Sciatic nerve (tissue), 2 donors: ENCODE data around the gene WNT5B. TPM values are rescaled to one million over a fixed set of nuclear protein-coding genes. Genes with fewer than 3 reads are reported as not detected.

ENCODE experiments used
- ATAC-seq: fragments of 200-7000 bp; cut with Tn5 transposase; one replicate; pipeline ENCODE4 v1.9.1; 2020; ENCODE audit warnings: mild to moderate bottlenecking, moderate library complexity
- DNase-seq: peaks from one replicate; pipeline ENCODE4 v3.0.0-alpha.2; 2020; ENCODE audit warnings: low spot score
- intact Hi-C: fragments of 100-400 bp; cut with DNase I; formaldehyde crosslinking; loops from one replicate; pipeline ENCODE4 v1.14.2; 2022
- total RNA-seq: library from RNA; stranded (reverse); fragmentation: NEBNext Ultra II Directional; extraction: Animal tissue kit (Norgen Biotek cat#: 25700); gene quantifications from one replicate; pipeline ENCODE4 v1.2.1, GENCODE V29; 2021
- donor health status: DM: no; HTN: no; CAD: no.
- donor health status: DM: no; HTN: no; CAD: no.

Gene WNT5B
- total RNA-seq, 1 donor from 2014 or later = 10.6 TPM

- DNase-seq (no peak), ATAC-seq (no peak)
- intact Hi-C loops = no loop called here
These were observed 12.6 kb upstream of the WNT5B start for GRCh38 chr12:1616233-1617066.

DNA sequence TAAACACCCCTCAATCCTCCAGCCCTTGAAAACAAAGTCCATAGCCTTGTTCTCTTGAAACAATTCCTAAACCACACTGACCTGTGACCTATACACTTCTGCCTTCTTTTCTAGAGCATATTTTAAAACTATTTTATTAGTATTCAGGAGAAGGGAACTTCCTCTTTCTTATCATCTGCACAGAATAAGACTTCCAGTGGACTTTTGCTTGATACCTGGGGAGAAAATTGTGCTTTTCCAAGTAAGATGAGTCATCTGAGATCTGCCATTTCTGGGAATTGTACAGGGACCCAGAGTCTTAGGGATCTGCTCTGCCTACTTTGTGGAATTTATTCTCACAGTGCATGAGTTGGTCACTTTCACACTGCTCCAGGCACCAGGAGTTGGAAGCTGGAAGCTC is 10.5 kb upstream of the WNT5B start:
- intact Hi-C loops = no loop called here
- peak; percentile 21 for ATAC-seq
- no peak for DNase-seq

GRCh38 chr12:1619159-1619558 is 9.9 kb upstream of the WNT5B start:
- no peak for DNase-seq
- intact Hi-C loops = no loop called here
- no peak for ATAC-seq

- intact Hi-C loops = no loop called here
- no peak for DNase-seq
- ATAC-seq = peak; percentile 68
These were observed 9.4 kb upstream of the WNT5B start for GRCh38 chr12:1619587-1619986.

DNA sequence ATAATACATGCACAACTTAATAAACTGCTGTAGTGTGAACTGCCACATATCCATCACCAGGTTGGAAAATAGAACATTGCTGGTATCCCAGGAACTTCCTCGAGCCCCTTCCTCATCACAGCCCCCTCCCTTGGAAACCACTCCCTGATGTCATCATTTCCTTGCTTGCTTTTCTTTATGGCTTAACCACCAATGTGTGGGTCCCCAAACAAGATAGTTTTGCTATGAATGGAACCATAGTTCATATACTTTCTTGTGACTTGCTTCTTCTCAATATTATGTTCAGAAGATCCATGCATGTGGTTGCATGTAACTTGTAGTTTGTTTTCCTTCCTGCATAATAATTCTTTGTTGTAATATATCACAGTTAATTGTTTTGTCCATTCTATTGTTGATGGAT is 8.9 kb upstream of the WNT5B start:
- intact Hi-C loops = no loop called here
- DNase-seq (no peak), ATAC-seq (no peak)

DNA sequence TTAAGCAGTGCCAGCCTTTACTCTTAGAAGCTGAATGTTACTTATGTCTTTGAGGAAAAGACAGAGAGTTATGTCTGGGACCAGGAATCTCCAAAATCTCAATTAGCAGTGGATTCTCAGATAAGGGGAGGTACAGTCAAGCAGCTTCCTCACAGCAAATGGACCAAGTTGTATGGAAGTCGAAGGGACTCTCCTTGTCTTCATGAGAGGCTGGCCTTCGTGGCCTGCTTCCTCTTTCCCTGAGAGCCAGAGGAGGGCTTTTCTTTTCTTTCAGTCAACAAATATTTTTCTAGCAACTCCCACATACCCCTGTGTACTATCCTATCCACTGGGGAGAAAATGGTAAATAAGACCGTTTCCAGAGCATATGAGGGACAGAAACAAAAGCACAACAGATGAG is 6.6 kb upstream of the WNT5B start:
- no peak for ATAC-seq
- intact Hi-C loops = no loop called here
- no peak for DNase-seq

- intact Hi-C loops = loop anchor here (10.0 kb wide), 1 partner anchor 305 kb away; no protein-coding TSS in a partner anchor
- DNase-seq (peak; percentile 68), ATAC-seq (peak; percentile 3)
These were observed 504 bp downstream of the WNT5B start for GRCh38 chr12:1629338-1630132.

- peak; percentile 33 for ATAC-seq
- intact Hi-C loops = loop anchor here (10.0 kb wide), 1 partner anchor 305 kb away; no protein-coding TSS in a partner anchor
- peak; percentile 73 for DNase-seq
These were observed 1.2 kb downstream of the WNT5B start for GRCh38 chr12:1630133-1630826.

GRCh38 chr12:1630827-1631591 is 2.0 kb downstream of the WNT5B start:
- peak; percentile 75 for ATAC-seq
- peak; percentile 71 for DNase-seq
- intact Hi-C loops = loop anchor here (10.0 kb wide), 1 partner anchor 304 kb away; no protein-coding TSS in a partner anchor

DNA sequence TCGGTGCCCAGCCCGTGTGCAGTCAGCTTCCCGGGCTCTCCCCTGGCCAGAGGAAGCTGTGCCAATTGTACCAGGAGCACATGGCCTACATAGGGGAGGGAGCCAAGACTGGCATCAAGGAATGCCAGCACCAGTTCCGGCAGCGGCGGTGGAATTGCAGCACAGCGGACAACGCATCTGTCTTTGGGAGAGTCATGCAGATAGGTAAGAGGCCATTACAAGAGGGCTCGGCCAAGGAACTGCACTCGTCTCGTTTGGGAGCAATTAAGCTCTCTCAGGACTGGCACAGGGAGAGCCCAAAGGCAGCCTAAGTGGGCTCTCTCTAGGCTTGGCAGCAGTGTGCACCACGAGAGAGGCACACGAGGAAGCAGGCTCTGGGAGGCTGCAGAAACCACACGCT is 3.7 kb downstream of the WNT5B start:
- ATAC-seq = no peak
- DNase-seq = no peak
- intact Hi-C loops = loop anchor here (10.0 kb wide), 1 partner anchor 302 kb away; no protein-coding TSS in a partner anchor

GRCh38 chr12:1633459-1633858 is 4.4 kb downstream of the WNT5B start:
- intact Hi-C loops = loop anchor here (10.0 kb wide), 1 partner anchor 301 kb away; no protein-coding TSS in a partner anchor
- ATAC-seq (peak; percentile 14), DNase-seq (no peak)

- no peak for DNase-seq
- intact Hi-C loops = loop anchor here (10.0 kb wide), 1 partner anchor 301 kb away; no protein-coding TSS in a partner anchor
- no peak for ATAC-seq
These were observed 5.1 kb downstream of the WNT5B start for GRCh38 chr12:1634149-1634548.

DNA sequence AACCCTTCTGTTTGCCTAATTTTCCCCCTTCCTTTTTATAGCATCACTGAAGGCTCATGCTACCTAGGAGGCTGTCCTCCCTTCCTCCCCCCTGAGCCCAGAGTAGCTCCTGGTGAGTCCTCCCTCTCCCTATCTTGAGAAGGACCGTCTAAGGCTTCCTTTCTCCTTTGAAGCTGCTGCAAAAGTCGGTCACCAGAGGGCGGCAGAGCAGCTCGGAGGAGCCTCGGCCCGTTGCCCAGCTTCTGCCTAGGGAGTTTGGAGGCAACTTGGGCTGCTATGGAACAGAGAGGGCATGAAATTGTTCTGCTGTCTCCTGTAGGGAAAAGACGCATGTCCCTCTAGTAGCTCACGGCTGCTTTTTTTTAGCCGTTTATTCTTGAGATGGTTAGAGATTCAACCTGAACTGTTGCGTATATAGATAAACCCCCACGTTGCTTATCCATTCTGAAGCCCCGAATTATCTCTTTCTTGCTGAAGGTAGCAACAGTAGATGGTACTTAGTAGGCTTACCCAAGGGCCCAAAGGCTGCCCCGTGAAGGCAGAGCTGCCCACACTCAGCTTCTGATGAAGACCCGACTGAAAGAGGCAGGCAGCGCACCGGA is 5.7 kb downstream of the WNT5B start:
- intact Hi-C loops = loop anchor here (10.0 kb wide), 1 partner anchor 300 kb away; no protein-coding TSS in a partner anchor
- ATAC-seq = peak; percentile 69

GRCh38 chr12:1635301-1636095 is 6.5 kb downstream of the WNT5B start:
- no peak for DNase-seq
- intact Hi-C loops = loop anchor here (10.0 kb wide), 1 partner anchor 299 kb away; no protein-coding TSS in a partner anchor
- no peak for ATAC-seq

More for the DNA sequence above, 5.7 kb downstream of the WNT5B start:
- DNase-seq = peak; percentile 89

DNA sequence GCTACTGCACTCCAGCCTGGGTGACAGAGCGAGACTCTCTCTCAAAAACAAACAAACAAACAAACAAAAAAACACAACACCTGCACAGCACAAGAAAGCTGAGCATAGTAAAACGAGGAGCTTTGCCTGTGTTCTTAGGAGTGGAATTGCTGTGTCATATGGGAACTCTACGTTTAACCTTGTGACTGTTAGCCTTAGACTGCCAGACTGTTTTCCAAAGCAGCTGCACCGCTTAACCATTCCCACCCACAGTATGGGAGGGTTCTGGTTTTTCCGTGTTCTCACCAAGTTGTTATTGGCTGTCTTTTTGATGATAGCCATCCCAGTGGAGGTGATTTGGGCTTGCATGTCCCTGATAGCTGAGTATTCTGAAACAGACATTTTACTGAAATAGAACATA is 9.2 kb downstream of the WNT5B start:
- peak; percentile 4 for ATAC-seq
- intact Hi-C loops = loop anchor here (10.0 kb wide), 1 partner anchor 297 kb away; no protein-coding TSS in a partner anchor
- no peak for DNase-seq

- no peak for ATAC-seq
- DNase-seq = no peak
- intact Hi-C loops = loop anchor here (10.0 kb wide), 1 partner anchor 295 kb away; no protein-coding TSS in a partner anchor
These were observed 10.5 kb downstream of the WNT5B start for GRCh38 chr12:1639538-1639937.
